NCI-H446 treated with DMSO at 0.1 percent for 48 hours (cell line): ENCODE results near the gene CLN3.
"Not testable (repeated sequence)": the region's sequence is repeated elsewhere in the genome, so short reads cannot be mapped to it uniquely, and the experiment has no call there.

Experiments used
- DNase-seq: peaks from one replicate; lab custom pipeline; 2025; lab: John Stamatoyannopoulos, UW

Gene CLN3

DNA sequence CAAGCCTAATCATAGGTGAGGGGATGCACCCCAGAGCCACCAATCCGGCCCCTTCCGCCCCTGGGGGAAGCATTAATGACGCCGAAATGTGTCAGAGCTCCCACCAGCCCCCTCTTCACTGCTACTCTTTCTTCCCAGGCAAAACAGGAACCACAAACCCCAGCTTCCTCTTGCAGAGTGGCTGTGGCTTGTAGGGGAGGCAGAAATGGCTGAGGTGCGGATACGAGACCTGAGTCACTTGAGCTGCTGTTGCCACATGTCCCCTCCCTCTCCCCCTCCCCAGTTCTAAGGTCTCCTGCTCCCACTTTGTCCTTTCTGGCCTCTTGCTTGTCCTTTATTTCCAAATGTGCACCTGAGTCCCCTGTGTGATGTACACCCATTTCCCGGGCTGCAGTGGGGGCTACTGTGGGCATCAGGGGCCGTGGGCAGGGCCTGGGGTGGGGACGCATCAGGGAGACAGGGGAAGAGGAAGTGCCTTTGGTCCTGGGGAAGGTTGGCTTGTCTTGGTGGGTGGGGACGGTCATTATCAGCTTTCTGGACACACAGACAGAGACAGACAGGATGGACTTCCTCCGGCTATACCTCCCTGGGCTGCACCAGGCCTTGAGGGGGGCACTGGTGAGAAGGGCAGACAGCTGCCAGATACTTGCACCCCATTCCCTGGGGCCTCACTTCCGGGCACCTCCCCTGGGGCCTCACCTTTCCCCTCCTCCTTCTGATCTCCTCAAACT, 2.4 kb upstream of the CLN3 start, which contains the start of gene APOBR:
TSS of gene APOBR (plus strand) at position 523 of the 731 bp plus-strand sequence. CDS start at position 562, 39 bp downstream.
- DNase-seq = no peak

DNA sequence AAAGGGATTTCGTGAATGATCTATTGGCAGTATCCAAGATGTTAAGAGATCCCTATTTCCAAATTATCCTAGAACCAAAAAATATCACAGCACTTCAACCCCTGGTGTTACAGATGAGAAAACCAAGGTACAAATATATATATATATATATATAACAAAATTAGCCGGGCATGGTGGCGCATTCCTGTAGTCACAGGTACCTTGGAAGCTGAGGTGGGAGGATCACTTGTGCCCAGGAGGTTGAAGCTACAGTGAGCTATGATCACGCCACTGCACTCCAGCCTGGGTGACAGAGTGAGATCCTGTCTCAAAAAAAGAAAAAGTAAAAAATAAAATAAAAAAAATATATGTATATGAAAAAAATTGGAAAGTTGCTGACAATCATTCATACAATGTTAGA, 637 bp upstream of the CLN3 start:
- no peak for DNase-seq

DNA sequence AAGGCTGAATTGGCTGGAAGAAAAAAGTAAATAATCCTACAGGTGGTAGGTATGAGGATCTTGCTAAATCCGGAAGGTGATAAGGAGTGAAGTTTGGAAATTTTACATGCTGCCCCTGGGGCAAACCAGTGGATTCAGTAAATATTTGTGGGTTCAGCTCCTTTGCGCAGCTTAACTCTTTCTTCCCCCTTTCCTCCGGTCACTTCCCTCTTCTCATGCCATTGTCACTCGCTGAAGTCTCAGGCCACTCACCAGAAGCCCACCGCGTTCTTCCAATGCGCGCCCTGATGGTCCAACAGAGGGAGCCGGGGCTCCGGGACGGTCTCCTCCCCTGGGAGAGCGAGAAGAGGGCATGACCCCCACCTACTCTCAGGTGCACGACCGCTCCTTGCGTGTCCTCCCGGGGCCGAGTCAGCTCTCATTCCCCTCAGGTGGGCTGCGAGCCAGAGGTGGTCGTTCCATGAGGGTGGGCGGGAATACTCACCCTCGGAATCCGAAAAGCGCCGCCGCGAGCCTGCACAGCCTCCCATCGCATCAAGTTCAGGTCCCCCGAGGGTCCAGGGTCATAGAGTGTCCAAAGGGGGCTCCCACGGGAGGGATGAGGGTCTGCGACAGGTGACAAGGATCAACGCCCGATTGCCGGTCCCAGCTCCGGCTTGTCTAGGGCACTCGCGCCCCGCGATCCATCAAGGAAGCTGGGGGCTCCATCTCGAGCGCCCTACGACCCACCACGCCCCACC, 474 bp downstream of the CLN3 start:
- DNase-seq = no peak

DNA sequence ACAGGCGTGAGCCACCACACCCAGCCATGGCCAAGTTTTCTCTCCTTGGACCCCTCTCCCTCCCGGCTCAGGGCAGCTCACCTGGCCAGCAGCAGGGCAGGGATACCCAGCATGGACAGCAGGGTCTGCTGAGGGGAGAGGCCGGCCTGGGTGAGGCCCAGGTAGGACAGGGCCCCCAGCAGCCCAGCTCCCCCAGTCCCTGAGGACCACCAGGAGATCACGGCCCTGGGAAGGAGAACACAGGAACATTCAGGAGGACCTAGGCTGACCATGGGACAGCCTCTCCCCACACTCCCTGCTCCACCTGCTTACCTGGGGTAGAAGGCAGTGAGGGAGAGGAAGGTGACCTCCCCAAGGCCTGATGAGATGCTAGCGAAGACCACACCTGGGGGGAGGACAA, 5.6 kb downstream of the CLN3 start:
- no peak for DNase-seq

DNA sequence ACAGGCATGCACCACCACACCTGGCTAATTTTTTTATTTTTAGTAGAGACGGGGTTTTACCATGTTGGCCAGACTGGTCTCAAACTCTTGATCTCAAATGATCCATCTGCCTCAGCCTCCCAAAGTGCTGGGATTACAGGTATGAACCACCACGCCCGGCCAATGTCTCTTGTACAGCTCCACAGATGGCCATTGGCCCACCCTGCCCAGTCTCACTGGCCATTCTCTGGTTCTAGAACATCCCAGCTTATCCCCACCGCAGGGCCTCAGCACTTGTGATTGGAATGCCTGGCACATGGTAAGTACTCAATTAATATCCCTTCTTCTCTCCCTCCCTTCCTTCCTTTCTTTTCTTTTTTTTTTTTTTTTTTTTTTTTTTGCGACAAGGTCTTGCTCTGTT, 8.5 kb downstream of the CLN3 start:
- DNase-seq = not testable (repeated sequence)

DNA sequence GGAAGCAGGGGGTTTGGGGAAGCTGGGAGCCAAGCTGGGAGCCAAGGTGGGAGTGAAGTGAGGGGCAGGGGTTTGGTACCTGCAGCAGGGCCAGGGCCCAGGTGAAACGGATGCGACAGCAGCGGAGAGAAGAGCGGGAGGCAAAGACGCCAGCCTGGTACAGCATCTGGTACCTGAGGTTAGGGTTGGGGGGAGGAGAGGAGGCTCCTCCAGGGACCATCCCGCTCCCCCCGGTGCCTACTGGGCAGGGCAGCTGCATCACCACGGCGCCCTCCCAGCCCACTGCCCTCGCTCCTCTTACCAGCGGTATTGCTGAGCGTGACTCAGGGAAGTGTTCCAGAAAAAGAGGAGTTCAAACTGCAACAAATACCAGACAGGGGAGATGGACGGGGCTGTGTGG, 9.8 kb downstream of the CLN3 start:
- DNase-seq = no peak

DNA sequence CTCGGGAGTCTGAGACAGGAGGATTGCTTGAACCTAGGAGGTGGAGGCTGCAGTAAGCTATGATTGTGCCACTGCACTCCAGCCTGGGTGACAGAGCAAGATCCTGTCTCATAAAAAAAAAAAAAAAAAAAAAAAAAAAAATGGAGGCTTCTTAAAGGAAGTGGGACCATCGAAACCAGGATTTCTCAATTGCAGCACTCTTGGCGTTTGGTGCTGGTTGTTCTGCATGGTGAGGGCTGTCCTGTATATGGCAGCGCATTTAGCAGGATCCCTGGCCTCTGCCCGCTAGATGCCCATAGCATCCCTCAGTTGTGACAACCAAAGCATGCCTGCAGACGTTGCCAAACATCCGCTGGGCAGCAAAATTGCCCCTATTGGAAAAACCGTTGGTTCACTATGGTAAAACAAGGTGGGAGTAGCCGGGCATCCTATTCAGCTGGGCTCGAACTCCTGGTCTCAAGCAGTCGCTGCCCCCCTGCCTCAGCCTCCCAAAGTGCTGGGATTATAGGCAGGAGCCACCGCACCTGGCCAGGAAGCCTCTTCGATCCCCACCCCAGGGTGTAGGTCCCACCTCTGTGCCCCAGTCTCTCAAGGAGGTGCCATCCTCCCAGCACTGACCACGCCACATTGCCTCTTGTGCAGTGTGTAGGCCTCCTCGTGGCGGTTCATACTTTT, 13.2 kb downstream of the CLN3 start:
- no peak for DNase-seq

DNA sequence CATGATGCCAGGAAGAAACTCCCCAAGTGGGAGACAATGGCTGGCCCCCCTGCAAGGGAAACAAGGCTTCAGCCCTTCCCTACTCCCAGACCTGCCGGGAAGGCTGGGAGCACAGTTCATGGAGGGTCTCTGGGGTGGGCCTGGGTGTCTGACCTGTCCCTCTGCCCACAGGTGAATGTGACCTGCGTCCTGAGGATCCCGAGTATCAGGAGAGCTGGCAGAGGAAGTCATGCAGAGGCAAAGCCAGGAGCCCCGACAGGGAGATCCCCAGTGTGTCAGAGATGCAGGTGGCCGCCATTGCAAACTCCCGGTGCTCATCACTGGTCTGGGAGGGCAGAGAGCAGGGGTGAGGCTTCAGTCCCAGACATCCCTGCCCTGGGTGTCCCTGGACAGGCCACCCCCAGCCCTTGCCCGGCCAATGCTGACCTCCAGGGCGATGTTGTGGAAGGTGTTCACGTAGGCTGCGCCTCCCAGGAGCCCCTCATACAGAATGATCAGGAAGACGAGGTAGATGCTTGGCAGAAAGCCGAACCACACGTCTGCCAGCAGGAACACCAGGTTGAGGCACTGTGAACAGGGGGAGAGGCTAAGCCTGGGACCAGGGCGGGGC, 14.5 kb downstream of the CLN3 start:
- DNase-seq = no peak

DNA sequence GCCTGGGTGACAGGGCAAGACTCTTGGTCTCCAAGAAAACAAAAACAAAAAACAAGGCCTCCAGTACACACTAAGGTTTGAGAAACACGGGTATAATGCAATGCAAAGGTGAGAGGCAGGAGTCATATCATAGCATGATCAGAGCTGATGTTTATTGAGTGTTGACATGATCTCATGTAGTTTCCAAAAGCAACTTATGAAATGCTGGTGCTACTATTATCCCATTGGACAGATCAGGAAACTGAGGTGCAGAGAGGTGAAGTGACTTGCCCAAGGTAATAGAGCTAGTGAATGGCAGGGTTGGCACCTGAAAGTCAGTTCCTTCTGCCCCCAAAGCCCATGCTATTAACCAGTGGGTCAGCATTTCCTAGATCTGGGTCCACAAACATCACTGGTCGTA, 16.7 kb downstream of the CLN3 start:
- DNase-seq = no peak

DNA sequence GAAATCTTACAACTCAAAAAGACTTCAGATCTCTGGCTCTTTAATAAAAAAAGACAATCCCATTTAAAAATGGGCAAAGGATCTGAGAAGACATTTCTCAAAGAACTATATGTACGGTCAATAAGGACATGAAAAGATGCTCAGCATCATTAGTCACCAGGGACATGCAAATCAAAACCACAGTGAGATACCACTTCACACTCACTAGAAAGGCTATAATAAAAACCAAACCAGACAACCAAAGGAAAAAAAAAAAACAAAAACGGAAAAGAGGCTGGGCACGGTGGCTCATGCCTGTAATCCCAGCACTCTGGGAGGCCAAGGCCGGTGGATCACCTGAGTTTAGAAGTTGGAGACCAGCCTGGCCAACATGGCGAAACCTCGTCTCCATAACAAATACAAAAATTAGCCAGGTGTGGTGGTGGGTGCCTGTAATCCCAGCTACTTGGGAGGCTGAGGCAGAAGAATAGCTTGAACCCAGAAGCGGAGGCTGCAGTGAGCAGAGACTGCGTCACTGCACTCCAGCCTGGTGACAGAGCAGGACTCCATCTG, 18.1 kb downstream of the CLN3 start:
- no peak for DNase-seq

DNA sequence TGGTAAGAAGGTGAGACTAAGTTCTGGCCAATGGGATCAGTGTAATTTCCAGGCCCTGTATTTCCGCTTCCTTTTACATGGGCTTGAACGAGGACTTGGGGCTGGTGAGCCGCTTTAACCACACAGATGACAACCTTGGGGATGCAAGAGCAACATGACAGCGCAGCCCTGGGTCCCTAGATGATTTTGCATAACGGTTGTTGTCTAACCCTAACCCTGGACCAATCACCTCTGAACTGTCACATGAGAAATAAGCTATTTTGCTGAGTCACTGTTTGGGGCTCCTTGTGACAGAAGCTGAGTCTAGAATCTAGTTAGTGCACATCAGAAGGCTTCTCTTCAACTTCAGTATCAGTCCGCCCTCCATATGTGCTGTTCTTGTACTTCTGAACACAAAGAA, 44.8 kb downstream of the CLN3 start:
- not testable (repeated sequence) for DNase-seq

DNA sequence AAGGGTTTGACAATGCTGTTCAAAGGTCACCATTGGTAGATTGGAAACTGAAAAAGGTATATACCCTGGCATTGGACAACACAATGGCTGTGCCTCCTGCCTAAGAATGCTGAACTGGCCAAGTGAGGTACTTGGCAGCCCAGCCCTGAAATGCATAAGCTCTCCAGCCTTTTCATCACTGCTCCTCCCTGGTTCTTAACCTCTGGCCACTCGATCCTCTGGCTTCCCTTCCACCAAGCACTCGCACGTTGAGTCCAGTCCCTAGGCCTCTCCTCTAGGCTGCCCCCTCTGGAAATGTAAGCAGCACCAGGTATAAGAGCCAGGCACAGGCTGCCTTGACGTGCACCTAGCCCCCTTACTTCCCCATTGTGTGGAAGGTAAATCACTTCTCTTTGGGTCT, 45.5 kb downstream of the CLN3 start:
- not testable (repeated sequence) for DNase-seq

DNA sequence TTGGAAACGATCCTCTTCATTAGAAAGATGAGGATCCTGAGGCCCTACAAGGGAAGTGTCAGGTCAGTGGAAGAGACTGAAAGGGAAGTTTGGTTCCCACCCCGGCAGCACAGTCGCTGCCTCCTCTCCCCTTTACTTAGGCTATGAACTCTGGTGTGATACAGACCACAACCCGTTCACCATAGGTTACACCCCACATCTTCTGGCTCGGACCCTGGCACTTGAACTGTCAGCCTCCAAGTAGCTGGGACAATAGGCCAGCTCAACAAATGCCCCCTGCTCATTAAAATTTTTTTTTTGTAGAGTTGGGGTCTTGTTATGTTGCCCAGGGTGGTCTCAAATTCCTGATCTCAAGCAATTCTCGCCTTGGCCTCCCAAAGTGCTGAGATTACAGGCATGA, 47.9 kb downstream of the CLN3 start:
- not testable (repeated sequence) for DNase-seq

DNA sequence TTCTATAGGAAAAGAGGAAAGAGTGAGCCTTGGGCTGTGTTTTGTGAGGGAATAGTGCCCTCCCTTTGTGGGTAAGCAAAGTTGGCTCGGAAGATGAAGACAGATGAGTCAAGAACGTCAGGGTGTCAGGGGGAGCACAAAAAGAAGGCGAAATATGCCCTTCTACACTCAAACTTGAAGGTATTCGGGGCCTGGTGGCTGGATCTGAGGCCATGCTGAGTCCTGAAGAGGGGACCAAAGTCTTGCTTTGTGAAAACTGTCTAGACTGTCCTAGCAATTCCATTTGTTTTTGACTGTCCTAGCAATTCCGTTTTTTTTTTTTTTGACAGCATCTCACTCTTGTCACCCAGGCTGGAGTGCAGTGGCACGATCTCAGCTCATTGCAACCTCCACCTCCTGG, 53.0 kb downstream of the CLN3 start:
- not testable (repeated sequence) for DNase-seq

DNA sequence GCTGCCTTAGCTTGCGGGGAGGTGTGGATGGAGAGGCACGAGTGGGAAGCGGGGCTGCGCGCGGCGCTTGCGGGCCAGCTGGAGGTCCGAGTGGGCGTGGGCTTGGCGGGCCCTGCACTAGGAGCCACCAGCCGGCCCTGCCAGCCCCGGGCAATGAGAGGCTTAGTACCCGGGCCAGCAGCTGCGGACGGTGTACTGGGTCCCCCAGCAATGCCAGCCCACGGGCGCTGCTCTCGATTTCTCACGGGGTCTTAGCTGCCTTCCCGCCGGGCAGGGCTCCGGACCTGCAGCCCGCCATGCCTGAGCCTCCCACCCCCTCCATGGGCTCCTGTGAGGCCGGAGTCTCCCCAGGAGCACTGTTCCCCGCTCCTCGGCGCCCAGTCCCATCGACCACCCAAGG, 56.5 kb downstream of the CLN3 start:
- DNase-seq = not testable (repeated sequence)
